Naive B cell (primary cell): ENCODE data around the gene ARSG. TPM values are rescaled to one million over a fixed set of nuclear protein-coding genes. Genes with fewer than 3 reads are reported as not detected.
"Not testable (repeated sequence)": the region's sequence is repeated elsewhere in the genome, so short reads cannot be mapped to it uniquely, and the experiment has no call there.

Experiments used
- ATAC-seq, 2 donors: fragments of 150-1000 bp; cut with Tn5 transposase; 2 replicates each; pipeline ENCODE4 v1.10.0; 2021; ENCODE audit warnings: low read depth in 2 of 2, mild to moderate bottlenecking in 2 of 2, moderate library complexity in 2 of 2
- DNase-seq: peaks from one replicate; pipeline ENCODE4 v3.0.0; 2022
- H3K27ac Mint-ChIP-seq, 6 donors: one replicate each; pipeline ENCODE4 v1.8.0; 2020 to 2022; ENCODE audit warnings: mild to moderate bottlenecking in 6 of 6, mixed read lengths in 6 of 6, moderate library complexity in 5 of 6, inconsistent platforms in 2 of 6
- H3K27me3 Mint-ChIP-seq, 3 donors: one replicate each; pipeline ENCODE4 v1.8.0; 2021 to 2022; ENCODE audit warnings: mixed read lengths in 3 of 3, mild to moderate bottlenecking in 1 of 3
- H3K36me3 Mint-ChIP-seq, 2 donors: one replicate each; pipeline ENCODE4 v1.8.0; 2020 to 2022; ENCODE audit warnings: mixed read lengths in 2 of 2, inconsistent platforms in 1 of 2, mild to moderate bottlenecking in 1 of 2
- H3K4me1 Mint-ChIP-seq, 3 donors: one replicate each; pipeline ENCODE4 v1.8.0; 2020 to 2022; ENCODE audit warnings: mixed read lengths in 3 of 3, inconsistent platforms in 1 of 3, mild to moderate bottlenecking in 1 of 3, moderate library complexity in 1 of 3
- H3K4me3 Mint-ChIP-seq, 8 donors: one replicate each; pipeline ENCODE4 v1.8.0; 2020 to 2022; ENCODE audit warnings: mild to moderate bottlenecking in 8 of 8, mixed read lengths in 8 of 8, moderate library complexity in 8 of 8, inconsistent platforms in 2 of 8
- H3K9me3 Mint-ChIP-seq, 7 donors: one replicate each; pipeline ENCODE4 v1.8.0; 2020 to 2022; ENCODE audit warnings: mixed read lengths in 7 of 7, mild to moderate bottlenecking in 5 of 7, inconsistent platforms in 2 of 7, moderate library complexity in 1 of 7
- polyA plus RNA-seq, 6 donors: library from polyadenylated mRNA; unstranded; fragments of 300-500 nt; fragmentation: Illumina TruSeq; gene quantifications; one replicate each; pipeline ENCODE4 v1.2.3, GENCODE V29; 2021; ENCODE audit warnings: low read depth in 6 of 6

Gene ARSG
- polyA plus RNA-seq, 6 donors from 2014 or later: 3.4 to 5.8 (median 4.7) TPM

DNA sequence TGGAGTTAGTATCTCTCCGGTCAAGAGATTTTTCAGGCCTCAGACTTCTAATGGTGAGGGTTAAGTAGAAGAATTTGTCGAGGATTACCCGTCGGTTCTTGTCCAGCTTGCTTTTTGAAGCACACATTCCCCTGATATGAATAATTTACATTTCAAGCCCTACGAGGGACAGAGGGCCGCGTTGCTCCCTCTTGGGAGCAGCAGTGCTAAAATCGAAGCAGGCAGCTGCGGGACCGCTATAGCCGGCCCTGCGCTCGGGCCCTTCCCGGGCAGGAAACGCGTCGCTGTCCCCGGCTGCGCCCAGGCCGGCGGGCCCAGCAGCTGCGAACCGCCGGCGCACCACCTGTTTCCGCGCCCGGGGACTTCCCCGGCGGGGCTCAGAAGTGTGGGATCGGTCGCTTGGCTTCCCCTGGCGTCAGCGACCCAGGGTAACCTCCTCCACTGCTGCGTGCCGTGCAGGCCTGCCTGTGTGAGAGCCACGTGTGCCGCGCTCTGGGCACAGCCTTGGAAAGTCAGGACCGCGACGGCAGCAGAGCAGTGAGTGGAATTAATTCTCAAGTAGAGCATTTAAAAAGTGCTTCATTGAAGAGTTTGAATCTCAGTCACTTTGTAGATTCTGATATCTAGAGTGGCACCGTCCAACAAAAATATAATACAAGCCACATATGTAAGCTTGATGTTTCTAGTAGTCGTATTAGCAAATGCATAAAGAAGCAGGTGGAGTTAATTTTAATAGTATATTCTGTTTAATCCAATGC lies 32.2 kb upstream of the ARSG start:
- H3K9me3 Mint-ChIP-seq, H3K36me3 Mint-ChIP-seq, H3K27me3 Mint-ChIP-seq: not testable (repeated sequence)
- DNase-seq (peak; percentile 88), ATAC-seq (peak; percentile 88 to 89)
- Mint-ChIP-seq H3K4me3 (peak overlapping the region; percentile 46 to 86 (median 81)), H3K27ac (peak overlapping the region; percentile 95 to 99 (median 98)), H3K4me1 (peaks cover 22 to 70% (median 63%) of the 10 kb centered on the region in 3 donors)

DNA sequence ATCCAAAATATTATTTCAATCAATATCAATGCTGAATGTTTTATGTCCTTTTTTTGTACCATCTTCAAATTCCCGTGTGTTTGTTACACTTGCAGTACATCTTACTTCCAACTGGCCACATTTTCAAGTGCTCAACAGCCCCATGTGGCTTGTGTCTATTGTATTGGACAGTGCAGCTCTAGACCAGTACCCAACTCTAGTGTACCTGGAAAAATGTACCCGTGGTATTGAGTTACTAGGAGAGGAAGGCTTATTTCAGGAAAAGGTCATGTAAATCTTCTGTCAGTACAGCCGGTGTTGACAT lies 31.7 kb upstream of the ARSG start:
- H3K9me3 Mint-ChIP-seq, DNase-seq, H3K27me3 Mint-ChIP-seq, ATAC-seq, H3K36me3 Mint-ChIP-seq: not testable (repeated sequence)
- Mint-ChIP-seq H3K27ac (peak overlapping the region; percentile 95 to 99 (median 96)), H3K4me3 (peak overlapping the region in 6 of 8 donors; percentile 7 to 83 (median 59)), H3K4me1 (peaks cover 19 to 65% (median 58%) of the 10 kb centered on the region in 3 donors)

DNA sequence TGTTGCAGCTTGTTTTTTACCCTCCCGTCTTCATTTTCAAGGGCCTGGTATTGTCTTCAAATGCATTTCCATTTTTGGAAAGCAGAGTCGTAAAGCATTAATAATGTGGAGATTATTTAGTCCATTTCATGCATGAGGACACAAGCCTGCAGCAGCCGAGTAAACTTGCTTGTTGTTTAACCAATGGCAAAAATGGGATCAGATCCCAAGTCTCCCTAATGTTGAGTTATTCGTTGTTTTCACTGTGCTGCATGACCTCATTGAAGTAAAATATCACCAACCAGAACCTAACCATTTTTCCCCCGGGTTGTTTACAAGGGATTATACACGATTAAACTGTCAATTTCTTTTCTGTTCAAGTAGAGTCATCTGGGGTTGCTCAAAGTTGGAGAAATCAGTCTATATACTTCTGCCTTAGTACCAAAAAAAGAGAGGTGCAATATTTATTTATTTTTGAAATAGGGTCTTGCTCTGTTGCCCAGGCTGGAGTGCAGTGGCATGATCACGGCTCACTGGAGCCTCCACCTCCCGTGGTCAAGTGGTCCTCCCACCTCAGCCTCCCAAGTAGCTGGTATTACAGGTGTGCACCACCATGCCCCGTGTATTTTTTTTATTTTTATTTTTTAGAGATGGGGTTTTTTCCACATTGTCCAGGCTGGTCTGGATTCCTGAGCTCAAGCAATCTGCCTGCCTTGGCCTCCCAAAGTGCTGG lies 31.1 kb upstream of the ARSG start:
- Mint-ChIP-seq H3K27ac (peak overlapping the region; percentile 36 to 99 (median 96)), H3K36me3 (no peaks in the 10 kb centered on the region), H3K4me3 (peak overlapping the region in 2 of 8 donors; percentile 47 to 77), H3K4me1 (peaks cover 15 to 59% (median 52%) of the 10 kb centered on the region in 3 donors), H3K9me3 (no peaks in the 10 kb centered on the region), H3K27me3 (no peaks in the 10 kb centered on the region)
- no peak for ATAC-seq
- DNase-seq: no peak

DNA sequence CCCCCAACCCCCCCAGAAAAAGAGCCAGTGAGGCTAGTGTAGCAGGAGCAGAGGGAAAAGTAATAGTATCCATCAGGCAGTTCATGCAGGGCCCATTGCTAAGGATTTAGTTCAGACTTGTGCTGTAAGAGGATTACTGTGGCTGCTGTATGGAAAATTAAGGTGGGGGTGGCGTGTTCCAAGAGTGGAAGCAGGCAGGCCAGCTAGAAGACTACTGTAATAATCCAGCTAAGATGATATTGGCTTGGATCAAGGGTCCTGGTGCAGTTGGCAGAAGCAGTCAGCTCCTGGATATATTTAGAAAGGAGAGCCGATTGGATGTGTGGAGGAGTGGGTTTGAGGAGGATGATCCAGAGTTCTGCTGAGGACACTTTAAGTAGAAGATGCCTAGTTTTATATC lies 28.8 kb upstream of the ARSG start:
- not testable (repeated sequence) for H3K36me3 Mint-ChIP-seq, ATAC-seq, DNase-seq, H3K9me3 Mint-ChIP-seq, H3K27me3 Mint-ChIP-seq
- H3K4me1 Mint-ChIP-seq: peaks cover 7 to 36% (median 29%) of the 10 kb centered on the region in 3 donors
- H3K4me3 Mint-ChIP-seq: peak overlapping the region in 2 of 8 donors; percentile 3
- H3K27ac Mint-ChIP-seq: peak overlapping the region in 5 of 6 donors; percentile 13 to 97 (median 80)

DNA sequence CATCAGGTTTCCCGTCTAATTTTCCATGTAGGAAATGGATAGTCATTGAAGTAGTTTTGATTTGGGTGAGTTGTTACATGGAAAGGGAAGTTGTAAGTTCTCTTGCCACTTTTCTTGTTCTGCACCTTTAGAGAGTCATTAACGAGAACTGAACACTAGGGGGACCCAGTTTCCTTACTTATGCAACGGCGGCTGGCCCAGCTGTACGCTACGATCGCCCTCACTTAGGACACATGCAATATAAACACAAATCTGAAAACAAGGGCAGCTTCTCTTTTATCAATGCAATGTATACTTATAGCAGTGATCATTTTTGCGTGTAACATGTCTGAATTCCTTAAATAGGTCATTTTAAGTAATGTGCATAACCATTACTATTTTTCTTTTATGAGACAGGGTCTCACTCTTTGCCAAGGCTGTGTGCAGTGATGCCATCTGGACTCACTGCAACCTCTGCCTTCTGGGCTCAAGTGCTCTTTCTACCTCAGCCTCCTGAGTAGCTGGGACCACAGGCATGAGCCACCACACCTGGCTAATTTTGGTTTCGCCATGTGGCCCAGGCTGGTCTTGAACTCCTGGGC lies 28.1 kb upstream of the ARSG start:
- peak overlapping the region in 1 of 8 donors; percentile 3 for H3K4me3 Mint-ChIP-seq
- peaks cover 7 to 29% (median 23%) of the 10 kb centered on the region in 3 donors for H3K4me1 Mint-ChIP-seq
- ATAC-seq: peak; percentile 5 to 16
- H3K27ac Mint-ChIP-seq: peak overlapping the region; percentile 13 to 97 (median 64)
- H3K9me3 Mint-ChIP-seq, H3K36me3 Mint-ChIP-seq, H3K27me3 Mint-ChIP-seq, DNase-seq: not testable (repeated sequence)

DNA sequence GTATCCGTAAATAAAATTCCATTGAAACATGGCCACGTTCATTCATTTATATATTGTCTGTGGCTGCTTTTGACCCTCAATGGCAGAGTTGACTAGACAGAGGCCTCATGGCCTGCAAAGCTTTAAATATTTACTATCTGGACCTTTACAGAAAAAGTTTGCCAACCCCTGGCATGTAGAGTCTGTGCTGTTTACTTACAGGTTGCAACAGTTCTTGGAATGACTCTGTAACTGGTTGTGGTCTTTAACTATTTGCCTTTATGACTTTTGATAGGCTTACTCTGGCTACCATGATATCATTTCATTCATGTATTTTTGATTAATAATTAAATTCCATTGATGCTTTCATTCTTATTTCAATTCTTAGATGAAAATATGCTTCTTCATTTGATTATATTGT lies 25.5 kb upstream of the ARSG start:
- H3K36me3 Mint-ChIP-seq, ATAC-seq, H3K9me3 Mint-ChIP-seq, H3K4me3 Mint-ChIP-seq, H3K27me3 Mint-ChIP-seq, H3K27ac Mint-ChIP-seq, DNase-seq: not testable (repeated sequence)
- peaks cover 7 to 17% (median 11%) of the 10 kb centered on the region in 3 donors for H3K4me1 Mint-ChIP-seq

DNA sequence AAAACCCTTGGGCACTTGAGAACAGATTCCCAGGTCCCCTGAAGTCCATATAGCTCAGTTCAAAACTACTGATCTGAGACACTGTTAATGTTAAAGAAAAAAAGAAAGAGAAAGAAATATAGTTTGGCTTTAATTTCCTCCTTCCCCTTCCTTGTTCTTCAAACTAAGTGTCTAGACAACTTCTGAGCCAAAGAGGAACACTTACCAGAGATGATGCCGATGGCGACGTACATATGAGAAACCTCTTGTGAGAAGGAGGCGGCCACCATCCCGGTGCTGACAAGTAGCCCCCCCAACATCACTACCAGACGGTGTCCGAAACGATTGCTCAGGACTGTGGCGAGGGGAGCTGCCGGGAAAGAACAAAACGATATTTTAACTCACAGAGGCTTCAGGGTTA lies 17.6 kb upstream of the ARSG start:
- ATAC-seq (no peak), DNase-seq (no peak)
- Mint-ChIP-seq H3K4me3 (peak overlapping the region in 1 of 8 donors; percentile 65), H3K27me3 (no peaks in the 10 kb centered on the region), H3K27ac (no peak overlapping the region), H3K4me1 (peaks cover 0 to 4% (median 0%) of the 10 kb centered on the region in 3 donors), H3K9me3 (peaks cover 0 to 4% (median 0%) of the 10 kb centered on the region in 7 donors), H3K36me3 (peaks cover 0 to 4% of the 10 kb centered on the region in 2 donors)

DNA sequence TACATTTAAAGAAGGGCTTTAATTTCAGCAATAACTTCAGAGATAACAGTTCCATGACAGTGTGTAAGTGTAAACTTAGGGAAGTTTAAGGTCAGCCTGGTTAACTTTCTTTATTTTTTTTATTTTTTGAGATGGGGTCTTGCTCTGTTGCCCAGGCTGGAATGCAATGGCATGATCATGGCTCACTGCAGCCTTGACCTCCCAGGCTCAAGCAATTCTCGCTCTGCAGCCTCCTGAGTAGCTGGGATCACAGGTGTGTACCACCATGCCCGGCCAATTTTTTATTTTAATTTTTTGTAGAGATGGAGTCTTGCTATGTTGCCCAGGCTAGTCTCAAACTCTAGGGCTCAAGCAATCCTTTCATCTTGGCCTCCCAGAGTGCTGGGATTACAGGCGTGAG lies 15.0 kb upstream of the ARSG start:
- H3K27me3 Mint-ChIP-seq, H3K9me3 Mint-ChIP-seq, H3K27ac Mint-ChIP-seq, H3K4me1 Mint-ChIP-seq, DNase-seq, H3K36me3 Mint-ChIP-seq, H3K4me3 Mint-ChIP-seq, ATAC-seq: not testable (repeated sequence)

DNA sequence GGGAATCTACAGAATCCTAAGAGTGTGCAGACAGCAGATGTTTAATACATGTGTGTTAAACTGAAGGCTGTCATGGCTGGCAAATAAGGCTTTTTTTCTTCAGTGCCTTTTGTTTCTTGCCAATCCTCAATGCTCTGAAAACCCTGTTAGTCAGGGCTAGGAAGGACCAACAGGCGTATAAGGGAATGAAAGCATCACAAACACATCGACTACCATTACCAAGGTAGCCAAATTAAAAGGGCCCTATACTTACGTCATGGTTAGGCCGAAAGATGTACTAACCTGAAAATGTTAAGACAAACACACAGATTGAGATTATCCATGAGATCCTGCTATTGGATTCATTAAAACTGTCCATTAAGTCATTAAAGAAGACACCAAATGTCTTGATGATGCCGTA lies 13.5 kb upstream of the ARSG start:
- no peaks in the 10 kb centered on the region for H3K27me3 Mint-ChIP-seq
- ATAC-seq: no peak
- H3K4me3 Mint-ChIP-seq: no peak overlapping the region
- DNase-seq: no peak
- H3K27ac Mint-ChIP-seq: no peak overlapping the region
- H3K36me3 Mint-ChIP-seq: no peaks in the 10 kb centered on the region
- H3K4me1 Mint-ChIP-seq: peaks cover 0 to 4% (median 0%) of the 10 kb centered on the region in 3 donors
- peaks cover 0 to 7% (median 0%) of the 10 kb centered on the region in 7 donors for H3K9me3 Mint-ChIP-seq

DNA sequence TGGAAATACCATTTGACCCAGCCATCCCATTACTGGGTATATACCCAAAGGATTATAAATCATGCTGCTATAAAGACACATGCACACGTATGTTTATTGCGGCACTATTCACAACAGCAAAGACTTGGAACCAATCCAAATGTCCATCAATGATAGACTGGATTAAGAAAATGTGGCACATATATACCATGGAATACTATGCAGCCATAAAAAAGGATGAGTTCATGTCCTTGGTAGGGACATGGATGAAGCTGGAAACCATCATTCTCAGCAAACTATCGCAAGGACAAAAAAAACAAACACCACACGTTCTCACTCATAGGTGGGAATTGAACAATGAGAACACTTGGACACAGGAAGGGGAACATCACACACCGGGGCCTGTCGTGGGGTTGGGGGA lies 9.3 kb upstream of the ARSG start:
- DNase-seq, H3K27me3 Mint-ChIP-seq, H3K4me1 Mint-ChIP-seq, H3K27ac Mint-ChIP-seq, H3K9me3 Mint-ChIP-seq, H3K4me3 Mint-ChIP-seq, ATAC-seq, H3K36me3 Mint-ChIP-seq: not testable (repeated sequence)

DNA sequence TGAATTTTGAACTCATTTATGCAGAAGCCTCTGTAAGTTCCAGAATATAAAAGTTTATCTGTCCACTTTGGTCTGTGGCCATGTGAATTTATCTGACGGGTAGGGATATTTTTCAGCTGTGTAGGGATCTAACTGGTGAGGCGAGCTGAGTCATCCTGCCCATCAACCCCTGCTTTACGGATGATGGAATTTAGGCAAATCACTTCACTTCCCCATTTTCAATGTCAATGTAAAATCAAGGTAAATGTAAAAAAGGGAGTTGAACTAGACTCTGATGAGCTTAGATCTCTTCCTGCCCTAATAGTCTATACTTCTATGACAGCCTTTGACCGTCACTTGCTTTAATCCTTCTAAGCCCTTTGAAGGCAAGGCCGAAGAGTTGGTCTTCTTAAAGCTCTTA lies 2.9 kb upstream of the ARSG start:
- H3K27me3 Mint-ChIP-seq: no peaks in the 10 kb centered on the region
- H3K4me1 Mint-ChIP-seq: peaks cover 25 to 45% (median 42%) of the 10 kb centered on the region in 3 donors
- H3K9me3 Mint-ChIP-seq: no peaks in the 10 kb centered on the region
- no peaks in the 10 kb centered on the region for H3K36me3 Mint-ChIP-seq
- DNase-seq: peak; percentile 72
- ATAC-seq: peak; percentile 29 to 33
- peak overlapping the region in 7 of 8 donors; percentile 37 to 95 (median 57) for H3K4me3 Mint-ChIP-seq
- peak overlapping the region; percentile 65 to 93 (median 87) for H3K27ac Mint-ChIP-seq

DNA sequence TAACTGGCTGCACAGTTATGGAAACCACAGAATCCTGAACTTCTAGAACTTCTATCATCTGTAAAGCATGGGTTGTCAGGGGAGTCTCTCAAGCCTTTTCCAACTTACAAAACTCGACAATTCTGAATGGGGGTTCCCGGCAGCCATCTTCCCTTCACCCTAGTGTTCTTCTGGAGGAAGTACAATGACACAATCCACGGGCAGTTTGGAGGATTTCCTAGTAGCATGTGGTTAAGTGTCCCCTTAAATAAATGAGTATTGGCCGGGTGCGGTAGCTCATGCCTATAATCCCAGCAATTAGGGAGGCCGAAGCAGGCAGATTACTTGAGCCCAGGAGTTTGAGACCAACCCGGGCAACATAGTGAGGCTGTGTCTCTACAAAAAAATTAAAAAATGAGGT lies 2.5 kb upstream of the ARSG start:
- no peak for DNase-seq
- H3K4me1 Mint-ChIP-seq: peaks cover 25 to 45% (median 42%) of the 10 kb centered on the region in 3 donors

DNA sequence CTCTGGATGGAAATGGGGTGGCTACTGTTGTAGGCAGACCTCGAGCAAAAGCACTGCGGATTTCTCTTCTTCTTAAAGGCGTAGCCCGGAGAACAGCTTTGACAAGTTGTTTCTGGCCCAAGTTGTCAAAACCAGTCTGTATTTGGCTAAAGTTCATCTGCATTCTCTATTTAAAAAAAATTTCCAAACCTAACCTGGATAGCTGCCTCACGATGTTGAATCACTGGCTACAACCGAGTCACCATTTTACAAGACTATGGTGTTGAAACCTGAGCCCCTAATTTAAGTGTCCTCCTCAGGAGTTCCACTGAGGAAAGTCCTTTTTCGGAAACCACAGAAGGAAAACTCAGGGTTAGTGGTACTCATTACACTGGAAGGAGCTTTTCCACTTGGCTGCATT lies 1.8 kb upstream of the ARSG start:
- no peak for DNase-seq

More for the DNA sequence above, 2.5 kb upstream of the ARSG start:
- Mint-ChIP-seq H3K27ac (peak overlapping the region; percentile 65 to 93 (median 87)), H3K36me3 (no peaks in the 10 kb centered on the region), H3K27me3 (no peaks in the 10 kb centered on the region), H3K4me3 (peak overlapping the region; percentile 37 to 95 (median 62)), H3K9me3 (no peaks in the 10 kb centered on the region)
- ATAC-seq: no peak

More for the DNA sequence above, 1.8 kb upstream of the ARSG start:
- H3K36me3 Mint-ChIP-seq: no peaks in the 10 kb centered on the region
- H3K4me3 Mint-ChIP-seq: peak overlapping the region in 7 of 8 donors; percentile 56 to 96 (median 92)
- no peaks in the 10 kb centered on the region for H3K27me3 Mint-ChIP-seq
- ATAC-seq: no peak
- H3K27ac Mint-ChIP-seq: peak overlapping the region in 5 of 6 donors; percentile 81 to 93 (median 90)
- H3K9me3 Mint-ChIP-seq: no peaks in the 10 kb centered on the region
- peaks cover 25 to 45% (median 42%) of the 10 kb centered on the region in 3 donors for H3K4me1 Mint-ChIP-seq
